Fibroblast of the aortic adventitia (primary cell): Measurements from ENCODE around the gene VTI1A. TPM values are rescaled to one million over a fixed set of nuclear protein-coding genes. Genes with fewer than 3 reads are reported as not detected.

Experiments
- DNase-seq: peaks from one replicate; pipeline ENCODE4 v3.0.0-alpha.2; 2010; ENCODE audit warnings: low read depth
- H3K4me3 ChIP-seq: 2 replicates; pipeline ENCODE4 v1.5.1; 2011; ENCODE audit warnings: low read depth, mild to moderate bottlenecking, control low read depth, low read length, moderate library complexity
- total RNA-seq: library from RNA; depleted of rRNA; stranded (reverse); fragments of >200 nt; gene quantifications from 2 replicates; pipeline ENCODE4 v1.2.3, GENCODE V29; 2012; ENCODE audit warnings: low replicate concordance
- TF ChIP-seq, protein P1 (sequence below): IDR thresholded peaks from 2 replicates; pipeline ENCODE4 v1.5.1; 2011; ENCODE audit warnings: mild to moderate bottlenecking, low read length, control low read depth, inconsistent platforms; ENCODE audit not compliant: insufficient read depth

The VTI1A gene
- total RNA-seq, 1 donor: 44.5 TPM

DNA sequence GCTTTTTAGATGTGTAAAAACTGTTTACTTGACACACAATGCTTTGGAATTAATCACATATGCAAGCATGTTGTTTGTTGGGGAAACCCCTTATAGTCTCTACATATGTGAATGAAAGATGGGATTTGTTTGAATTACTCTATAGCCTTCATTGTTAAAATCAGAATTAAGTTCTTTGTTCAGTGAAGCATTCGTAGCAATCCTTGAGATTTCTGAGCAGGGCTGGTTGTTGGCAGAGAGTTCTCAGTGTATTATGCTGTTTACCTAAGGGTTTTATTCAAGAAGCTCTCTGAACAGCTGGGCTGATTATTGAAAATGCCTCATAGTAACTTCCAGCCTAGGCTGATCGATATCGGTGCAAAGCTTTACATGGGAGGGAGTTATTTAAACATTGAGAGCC is 190.9 kb downstream of the VTI1A start:
- TF ChIP-seq, protein P1, sequence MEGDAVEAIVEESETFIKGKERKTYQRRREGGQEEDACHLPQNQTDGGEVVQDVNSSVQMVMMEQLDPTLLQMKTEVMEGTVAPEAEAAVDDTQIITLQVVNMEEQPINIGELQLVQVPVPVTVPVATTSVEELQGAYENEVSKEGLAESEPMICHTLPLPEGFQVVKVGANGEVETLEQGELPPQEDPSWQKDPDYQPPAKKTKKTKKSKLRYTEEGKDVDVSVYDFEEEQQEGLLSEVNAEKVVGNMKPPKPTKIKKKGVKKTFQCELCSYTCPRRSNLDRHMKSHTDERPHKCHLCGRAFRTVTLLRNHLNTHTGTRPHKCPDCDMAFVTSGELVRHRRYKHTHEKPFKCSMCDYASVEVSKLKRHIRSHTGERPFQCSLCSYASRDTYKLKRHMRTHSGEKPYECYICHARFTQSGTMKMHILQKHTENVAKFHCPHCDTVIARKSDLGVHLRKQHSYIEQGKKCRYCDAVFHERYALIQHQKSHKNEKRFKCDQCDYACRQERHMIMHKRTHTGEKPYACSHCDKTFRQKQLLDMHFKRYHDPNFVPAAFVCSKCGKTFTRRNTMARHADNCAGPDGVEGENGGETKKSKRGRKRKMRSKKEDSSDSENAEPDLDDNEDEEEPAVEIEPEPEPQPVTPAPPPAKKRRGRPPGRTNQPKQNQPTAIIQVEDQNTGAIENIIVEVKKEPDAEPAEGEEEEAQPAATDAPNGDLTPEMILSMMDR: no peak
- no peak overlapping the region for H3K4me3 ChIP-seq
- no peak for DNase-seq

DNA sequence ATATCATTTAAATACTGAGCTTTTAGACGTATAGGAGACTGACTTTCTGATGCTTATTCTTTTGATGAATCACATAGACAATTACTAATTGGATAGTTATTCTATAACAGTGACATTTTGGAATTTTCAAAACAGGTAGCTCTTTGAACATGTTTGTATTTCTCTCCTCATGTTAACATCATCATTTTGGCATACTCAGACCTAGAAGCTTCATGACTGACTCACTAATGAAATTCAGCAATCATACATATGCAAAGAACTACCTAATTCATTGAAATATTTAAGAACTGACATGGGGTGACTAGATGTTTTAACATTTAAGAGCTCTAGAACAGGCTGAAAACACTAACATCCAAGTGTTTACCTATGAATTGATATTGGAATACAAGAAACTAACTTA is 192.3 kb downstream of the VTI1A start:
- TF ChIP-seq, protein P1: no peak
- H3K4me3 ChIP-seq: no peak overlapping the region
- DNase-seq: no peak

DNA sequence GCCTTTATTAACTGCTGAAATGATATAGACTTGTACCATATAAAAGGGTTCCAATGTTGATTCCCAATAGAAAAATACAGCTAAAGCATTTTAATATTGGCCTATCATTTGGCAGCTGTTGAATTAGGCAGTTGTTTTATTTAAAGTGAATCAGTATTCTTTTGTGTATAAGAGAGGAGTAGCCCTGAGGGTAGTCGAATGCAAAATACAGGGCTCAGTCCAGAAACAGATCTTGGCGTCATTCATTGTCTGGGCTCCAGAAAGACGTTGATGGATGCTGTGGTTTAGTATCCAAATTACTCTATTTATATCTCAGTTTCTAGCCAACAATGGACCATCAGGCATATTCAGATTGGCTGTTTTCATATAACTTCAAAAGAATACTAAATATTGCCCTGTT is 193.6 kb downstream of the VTI1A start:
- no peak overlapping the region for H3K4me3 ChIP-seq
- no peak for DNase-seq
- TF ChIP-seq, protein P1: no peak

DNA sequence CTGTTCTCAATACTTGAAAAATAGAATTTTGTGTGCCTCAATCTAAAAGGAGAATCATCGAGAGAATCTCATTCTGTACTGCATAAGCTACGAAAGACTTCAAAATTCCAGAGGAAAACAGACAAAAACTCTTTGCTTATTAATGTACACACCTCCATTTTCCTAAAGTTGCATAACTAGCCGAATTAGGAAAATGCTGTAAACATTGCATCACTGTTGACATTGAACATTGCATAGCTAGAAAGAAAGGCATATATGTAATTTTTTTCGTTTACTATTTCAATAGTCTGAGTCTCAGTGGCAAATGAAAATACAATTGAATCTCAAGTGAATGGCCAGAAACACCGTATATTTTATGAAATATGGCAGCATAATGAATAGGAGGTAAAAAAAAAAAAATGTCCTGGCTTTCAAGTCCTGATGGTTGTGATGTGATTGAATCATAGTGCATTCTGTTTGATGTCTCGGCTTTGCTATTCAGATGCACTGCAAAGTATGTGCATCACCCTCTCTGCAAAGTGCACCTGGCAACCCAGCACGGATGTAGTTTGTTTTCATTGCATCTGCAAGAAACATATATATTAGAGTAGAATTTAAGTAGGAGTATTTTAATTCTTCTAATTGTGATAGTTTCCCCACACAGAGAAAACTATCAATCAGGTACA is 196.7 kb downstream of the VTI1A start:
- no peak for DNase-seq
- TF ChIP-seq, protein P1: no peak
- no peak overlapping the region for H3K4me3 ChIP-seq

DNA sequence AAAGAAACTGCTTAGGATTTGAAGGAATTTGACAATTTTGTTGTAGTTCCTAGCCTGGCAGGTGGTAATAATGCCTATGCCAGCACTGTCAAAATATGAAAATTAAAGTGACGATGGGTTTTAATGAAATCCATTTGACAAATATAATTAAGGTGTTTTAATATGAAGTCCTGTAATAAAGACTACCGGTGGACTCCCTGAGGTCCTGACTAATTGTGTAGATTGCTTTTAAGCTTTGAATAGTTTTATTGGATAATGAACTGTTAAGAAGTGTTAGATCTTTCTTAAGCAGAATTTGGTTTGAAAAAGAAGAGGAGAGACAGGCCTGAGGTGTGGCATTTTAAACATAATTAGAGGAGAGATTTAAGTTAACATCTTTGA is 197.2 kb downstream of the VTI1A start:
- DNase-seq: no peak
- TF ChIP-seq, protein P1: no peak
- no peak overlapping the region for H3K4me3 ChIP-seq

DNA sequence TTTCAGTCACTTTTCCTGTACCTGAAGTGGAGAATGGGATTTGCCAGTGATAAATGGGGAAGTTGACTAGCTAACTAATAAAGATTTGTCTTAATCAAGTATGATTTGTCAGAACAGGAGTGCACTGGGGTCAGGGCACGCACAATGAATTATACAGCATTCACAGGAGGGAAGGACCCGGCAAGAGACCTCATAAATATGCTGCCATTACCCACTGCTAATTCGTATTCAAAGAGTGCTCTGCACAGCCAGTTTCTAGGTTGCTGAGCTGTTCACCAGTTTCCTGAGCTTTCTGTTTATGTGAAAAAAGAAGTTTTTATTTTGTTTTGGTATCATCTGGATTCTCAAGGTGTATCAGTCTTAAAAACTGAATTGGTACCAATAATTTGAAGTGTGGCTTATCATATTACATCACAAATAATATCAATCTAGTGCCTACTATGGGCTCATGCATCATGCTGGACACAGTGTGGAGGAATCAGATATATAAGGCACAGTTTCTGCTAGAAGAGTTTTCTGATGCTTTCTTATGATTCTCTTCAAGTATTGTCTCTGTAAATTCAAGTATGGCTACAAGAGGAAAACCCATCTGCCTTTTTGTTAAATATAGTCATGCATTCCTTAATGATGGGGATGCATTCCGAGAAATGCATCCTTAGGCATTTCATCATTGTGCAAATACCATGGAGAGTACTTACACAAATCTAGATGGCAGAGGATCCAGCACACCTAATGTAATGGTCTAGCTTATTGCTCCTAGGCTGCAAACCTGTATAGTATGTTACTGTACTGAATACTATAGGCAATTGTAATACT is 202.2 kb downstream of the VTI1A start:
- DNase-seq: peak; percentile 23
- TF ChIP-seq, protein P1: no peak
- no peak overlapping the region for H3K4me3 ChIP-seq
